Measurements from ENCODE around the gene SLC9C2. TPM values are rescaled to one million over a fixed set of nuclear protein-coding genes. Genes with fewer than 3 reads are reported as not detected.

Gene SLC9C2
- polyA plus RNA-seq, 1 donor from 2014 or later = 0.31 TPM

DNA sequence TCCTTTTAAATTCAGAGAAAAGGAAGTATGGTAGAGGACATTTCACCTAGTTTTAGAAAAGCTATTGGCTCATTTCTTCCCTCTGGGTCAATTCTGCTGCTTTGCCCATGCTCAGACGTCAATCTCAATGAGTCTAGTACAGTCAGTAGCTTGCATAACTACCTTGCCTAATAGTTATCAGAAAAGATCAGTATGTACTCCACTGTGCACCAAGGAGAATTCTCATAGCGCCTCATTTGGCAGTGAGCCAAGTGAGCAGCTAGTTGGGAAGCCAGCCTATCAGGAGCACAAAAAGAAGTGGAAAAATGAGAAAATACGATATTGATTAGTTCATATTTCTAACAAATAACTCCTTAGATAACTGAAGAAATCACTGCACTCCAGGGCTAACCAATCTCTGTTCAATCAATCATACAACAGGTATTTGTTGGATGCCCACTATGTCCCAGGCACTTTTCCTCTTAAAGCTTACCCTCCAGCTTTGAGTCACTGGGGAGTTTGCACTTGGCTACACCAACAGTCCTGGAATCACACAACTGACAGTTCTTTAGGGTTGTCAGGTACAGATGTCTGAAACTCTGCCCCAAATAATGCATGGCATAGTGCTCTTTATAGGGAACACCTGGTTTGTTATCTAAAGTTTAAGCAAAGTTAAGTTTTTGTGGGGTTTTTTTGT lies 75.6 kb downstream of the SLC9C2 start:
- Histone ChIP-seq H3F3A (ENCODE audit: insufficient read depth, low read length, poor library complexity, severe bottlenecking) (no peaks in the 10 kb centered on the region), H3K4me3 (ENCODE audit: low read length) (no peak overlapping the region), H3K36me3 (ENCODE audit: insufficient read depth, low read length) (no peaks in the 10 kb centered on the region), H4K20me1 (ENCODE audit: insufficient read depth) (no peaks in the 10 kb centered on the region), H3K4me2 (ENCODE audit: low read length) (no peak overlapping the region), H3K9me2 (ENCODE audit: insufficient read depth, low read length) (no peaks in the 10 kb centered on the region), H3K9ac (ENCODE audit: low read length) (no peak overlapping the region), H3K79me2 (replicated peaks; ENCODE audit: insufficient read depth, low read length) (no peaks in the 10 kb centered on the region), H2AFZ (ENCODE audit: low read depth, low read length) (no peak overlapping the region), H3K27me3 (ENCODE audit: insufficient read depth, low read depth, low read length) (no peaks in the 10 kb centered on the region), H3K9me3 (ENCODE audit: low read length) (no peaks in the 10 kb centered on the region), H3K27ac (ENCODE audit: low read length) (no peak overlapping the region)
- TF ChIP-seq TAF1 (IDR thresholded peaks at IDR 0.05; ENCODE audit: low read depth) = no peak
- TF ChIP-seq, protein P1, sequence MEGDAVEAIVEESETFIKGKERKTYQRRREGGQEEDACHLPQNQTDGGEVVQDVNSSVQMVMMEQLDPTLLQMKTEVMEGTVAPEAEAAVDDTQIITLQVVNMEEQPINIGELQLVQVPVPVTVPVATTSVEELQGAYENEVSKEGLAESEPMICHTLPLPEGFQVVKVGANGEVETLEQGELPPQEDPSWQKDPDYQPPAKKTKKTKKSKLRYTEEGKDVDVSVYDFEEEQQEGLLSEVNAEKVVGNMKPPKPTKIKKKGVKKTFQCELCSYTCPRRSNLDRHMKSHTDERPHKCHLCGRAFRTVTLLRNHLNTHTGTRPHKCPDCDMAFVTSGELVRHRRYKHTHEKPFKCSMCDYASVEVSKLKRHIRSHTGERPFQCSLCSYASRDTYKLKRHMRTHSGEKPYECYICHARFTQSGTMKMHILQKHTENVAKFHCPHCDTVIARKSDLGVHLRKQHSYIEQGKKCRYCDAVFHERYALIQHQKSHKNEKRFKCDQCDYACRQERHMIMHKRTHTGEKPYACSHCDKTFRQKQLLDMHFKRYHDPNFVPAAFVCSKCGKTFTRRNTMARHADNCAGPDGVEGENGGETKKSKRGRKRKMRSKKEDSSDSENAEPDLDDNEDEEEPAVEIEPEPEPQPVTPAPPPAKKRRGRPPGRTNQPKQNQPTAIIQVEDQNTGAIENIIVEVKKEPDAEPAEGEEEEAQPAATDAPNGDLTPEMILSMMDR (IDR thresholded peaks at IDR 0.05; ENCODE audit: poor library complexity, severe bottlenecking) = no peak

DNA sequence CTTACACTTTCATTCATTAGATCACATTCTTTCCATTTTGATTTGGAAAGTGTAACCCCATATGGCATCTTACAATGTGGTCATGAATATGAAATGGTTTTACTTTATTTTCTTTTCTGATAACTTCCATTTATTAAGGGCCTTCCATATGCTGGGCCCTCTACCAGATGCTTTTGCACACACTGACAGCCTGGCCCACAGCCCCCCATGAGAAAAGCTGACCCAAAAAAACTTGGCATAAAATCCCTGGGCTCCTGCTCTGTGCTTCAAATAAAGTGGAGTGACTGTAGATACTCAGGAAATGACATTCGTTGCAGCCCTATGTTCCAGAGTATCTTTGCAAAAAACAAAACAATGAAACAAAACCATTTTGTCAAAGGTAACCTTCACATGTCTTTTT lies 76.9 kb downstream of the SLC9C2 start:
- H3K27me3 ChIP-seq (ENCODE audit: insufficient read depth, low read depth, low read length) = no peaks in the 10 kb centered on the region
- no peak for TF ChIP-seq EZH2 (IDR thresholded peaks at IDR 0.05; ENCODE audit: borderline replicate concordance, insufficient read depth, low read length, poor library complexity, severe bottlenecking)
- TF ChIP-seq, protein P1 (IDR thresholded peaks at IDR 0.05; ENCODE audit: poor library complexity, severe bottlenecking) = no peak
- TF ChIP-seq MXI1 (conservative IDR thresholded peaks at IDR 0.05; ENCODE audit: poor library complexity, severe bottlenecking) = no peak
- no peak for TF ChIP-seq RAD21 (conservative IDR thresholded peaks at IDR 0.05)
- TF ChIP-seq EP300 (conservative IDR thresholded peaks at IDR 0.05; ENCODE audit: poor library complexity, severe bottlenecking) = no peak
- no peaks in the 10 kb centered on the region for H3K36me3 ChIP-seq (ENCODE audit: insufficient read depth, low read length)
- H3K4me2 ChIP-seq (ENCODE audit: low read length) = no peak overlapping the region
- H3K27ac ChIP-seq (ENCODE audit: low read length) = no peak overlapping the region
- H4K20me1 ChIP-seq (ENCODE audit: insufficient read depth) = no peaks in the 10 kb centered on the region
- no peaks in the 10 kb centered on the region for H3K9me2 ChIP-seq (ENCODE audit: insufficient read depth, low read length)
- H3K4me3 ChIP-seq (ENCODE audit: low read length) = no peak overlapping the region
- H3F3A ChIP-seq (ENCODE audit: insufficient read depth, low read length, poor library complexity, severe bottlenecking) = no peaks in the 10 kb centered on the region
- H3K9me3 ChIP-seq (ENCODE audit: low read length) = no peaks in the 10 kb centered on the region
- H3K79me2 ChIP-seq (replicated peaks; ENCODE audit: insufficient read depth, low read length) = no peaks in the 10 kb centered on the region
- no peak overlapping the region for H3K9ac ChIP-seq (ENCODE audit: low read length)
- H2AFZ ChIP-seq (ENCODE audit: low read depth, low read length) = no peak overlapping the region

DNA sequence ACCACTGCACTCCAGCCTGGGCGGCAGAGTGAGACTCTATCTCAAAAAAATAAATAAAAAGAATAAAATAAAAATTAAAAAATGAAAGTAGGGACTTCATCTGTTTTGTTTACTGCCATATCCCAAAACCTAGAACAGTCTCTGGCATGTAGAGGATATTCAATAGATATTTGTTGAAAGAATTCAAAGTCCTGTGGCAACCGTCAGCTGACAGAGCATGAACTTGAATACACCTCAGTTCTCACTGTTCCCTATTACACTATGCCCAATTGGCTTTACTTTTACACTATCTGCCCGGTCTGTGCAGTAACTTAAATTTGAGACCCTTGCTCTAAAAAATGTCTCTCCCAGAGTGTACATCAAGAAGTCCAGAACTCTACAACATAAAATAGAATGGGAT lies 79.5 kb downstream of the SLC9C2 start:
- TF ChIP-seq SMC3 (conservative IDR thresholded peaks at IDR 0.05; ENCODE audit: poor library complexity) (no peak), EZH2 (IDR thresholded peaks at IDR 0.05; ENCODE audit: borderline replicate concordance, insufficient read depth, low read length, poor library complexity, severe bottlenecking) (no peak), EP300 (conservative IDR thresholded peaks at IDR 0.05; ENCODE audit: poor library complexity, severe bottlenecking) (no peak), RAD21 (conservative IDR thresholded peaks at IDR 0.05) (no peak), MXI1 (conservative IDR thresholded peaks at IDR 0.05; ENCODE audit: poor library complexity, severe bottlenecking) (no peak), POLR2AphosphoS5 (IDR thresholded peaks at IDR 0.05) (no peak), TAF1 (IDR thresholded peaks at IDR 0.05; ENCODE audit: low read depth) (no peak)
- TF ChIP-seq, protein P2, sequence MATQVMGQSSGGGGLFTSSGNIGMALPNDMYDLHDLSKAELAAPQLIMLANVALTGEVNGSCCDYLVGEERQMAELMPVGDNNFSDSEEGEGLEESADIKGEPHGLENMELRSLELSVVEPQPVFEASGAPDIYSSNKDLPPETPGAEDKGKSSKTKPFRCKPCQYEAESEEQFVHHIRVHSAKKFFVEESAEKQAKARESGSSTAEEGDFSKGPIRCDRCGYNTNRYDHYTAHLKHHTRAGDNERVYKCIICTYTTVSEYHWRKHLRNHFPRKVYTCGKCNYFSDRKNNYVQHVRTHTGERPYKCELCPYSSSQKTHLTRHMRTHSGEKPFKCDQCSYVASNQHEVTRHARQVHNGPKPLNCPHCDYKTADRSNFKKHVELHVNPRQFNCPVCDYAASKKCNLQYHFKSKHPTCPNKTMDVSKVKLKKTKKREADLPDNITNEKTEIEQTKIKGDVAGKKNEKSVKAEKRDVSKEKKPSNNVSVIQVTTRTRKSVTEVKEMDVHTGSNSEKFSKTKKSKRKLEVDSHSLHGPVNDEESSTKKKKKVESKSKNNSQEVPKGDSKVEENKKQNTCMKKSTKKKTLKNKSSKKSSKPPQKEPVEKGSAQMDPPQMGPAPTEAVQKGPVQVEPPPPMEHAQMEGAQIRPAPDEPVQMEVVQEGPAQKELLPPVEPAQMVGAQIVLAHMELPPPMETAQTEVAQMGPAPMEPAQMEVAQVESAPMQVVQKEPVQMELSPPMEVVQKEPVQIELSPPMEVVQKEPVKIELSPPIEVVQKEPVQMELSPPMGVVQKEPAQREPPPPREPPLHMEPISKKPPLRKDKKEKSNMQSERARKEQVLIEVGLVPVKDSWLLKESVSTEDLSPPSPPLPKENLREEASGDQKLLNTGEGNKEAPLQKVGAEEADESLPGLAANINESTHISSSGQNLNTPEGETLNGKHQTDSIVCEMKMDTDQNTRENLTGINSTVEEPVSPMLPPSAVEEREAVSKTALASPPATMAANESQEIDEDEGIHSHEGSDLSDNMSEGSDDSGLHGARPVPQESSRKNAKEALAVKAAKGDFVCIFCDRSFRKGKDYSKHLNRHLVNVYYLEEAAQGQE (IDR thresholded peaks at IDR 0.05; ENCODE audit: borderline replicate concordance) = no peak
- TF ChIP-seq, protein P1 (IDR thresholded peaks at IDR 0.05; ENCODE audit: poor library complexity, severe bottlenecking) = no peak
- Histone ChIP-seq H3K9me2 (ENCODE audit: insufficient read depth, low read length) (no peaks in the 10 kb centered on the region), H3K79me2 (replicated peaks; ENCODE audit: insufficient read depth, low read length) (no peaks in the 10 kb centered on the region), H3F3A (ENCODE audit: insufficient read depth, low read length, poor library complexity, severe bottlenecking) (no peaks in the 10 kb centered on the region), H3K4me2 (ENCODE audit: low read length) (no peak overlapping the region), H3K27me3 (ENCODE audit: insufficient read depth, low read depth, low read length) (no peaks in the 10 kb centered on the region), H3K27ac (ENCODE audit: low read length) (no peak overlapping the region), H3K9me3 (ENCODE audit: low read length) (no peaks in the 10 kb centered on the region), H3K36me3 (ENCODE audit: insufficient read depth, low read length) (no peaks in the 10 kb centered on the region), H2AFZ (ENCODE audit: low read depth, low read length) (no peak overlapping the region), H3K4me3 (ENCODE audit: low read length) (no peak overlapping the region), H4K20me1 (ENCODE audit: insufficient read depth) (no peaks in the 10 kb centered on the region), H3K9ac (ENCODE audit: low read length) (no peak overlapping the region)

Measured in neural cell (in vitro differentiated cells).